ENCODE results near the gene SLIT3.

DNA sequence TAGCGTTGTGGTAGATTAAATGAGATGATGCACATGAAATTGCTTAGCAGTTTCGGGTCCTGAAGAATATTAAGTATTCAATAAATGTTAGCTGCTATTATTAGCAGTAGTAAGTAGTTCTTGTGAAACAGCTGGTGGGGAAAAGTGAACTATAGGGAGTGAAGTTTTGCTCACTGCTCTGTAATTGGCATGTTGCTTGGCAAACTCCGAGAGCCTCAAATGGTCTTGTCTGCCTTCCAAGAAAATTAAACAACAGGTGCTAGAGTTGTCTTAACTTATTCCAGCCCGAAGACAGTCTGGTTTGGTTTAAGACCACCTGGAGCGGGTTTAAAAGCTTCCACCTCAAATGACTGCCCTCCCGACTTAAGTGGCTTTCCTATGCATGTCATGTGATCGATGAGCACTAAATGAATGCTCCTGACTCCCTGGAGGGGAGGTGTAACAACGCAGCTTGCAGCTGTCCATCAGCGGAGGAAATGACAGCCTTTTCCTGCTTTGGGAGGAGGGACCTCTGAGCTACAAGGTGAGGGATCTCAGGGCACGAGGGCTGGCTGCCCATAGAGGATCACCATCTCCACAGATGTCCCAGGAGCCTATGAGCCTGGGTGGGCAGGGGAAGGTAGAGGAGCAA lies 518.9 kb downstream of the SLIT3 start:
- no peak for TF ChIP-seq POLR2A (IDR thresholded peaks at IDR 0.05)
- TF ChIP-seq, protein P1, sequence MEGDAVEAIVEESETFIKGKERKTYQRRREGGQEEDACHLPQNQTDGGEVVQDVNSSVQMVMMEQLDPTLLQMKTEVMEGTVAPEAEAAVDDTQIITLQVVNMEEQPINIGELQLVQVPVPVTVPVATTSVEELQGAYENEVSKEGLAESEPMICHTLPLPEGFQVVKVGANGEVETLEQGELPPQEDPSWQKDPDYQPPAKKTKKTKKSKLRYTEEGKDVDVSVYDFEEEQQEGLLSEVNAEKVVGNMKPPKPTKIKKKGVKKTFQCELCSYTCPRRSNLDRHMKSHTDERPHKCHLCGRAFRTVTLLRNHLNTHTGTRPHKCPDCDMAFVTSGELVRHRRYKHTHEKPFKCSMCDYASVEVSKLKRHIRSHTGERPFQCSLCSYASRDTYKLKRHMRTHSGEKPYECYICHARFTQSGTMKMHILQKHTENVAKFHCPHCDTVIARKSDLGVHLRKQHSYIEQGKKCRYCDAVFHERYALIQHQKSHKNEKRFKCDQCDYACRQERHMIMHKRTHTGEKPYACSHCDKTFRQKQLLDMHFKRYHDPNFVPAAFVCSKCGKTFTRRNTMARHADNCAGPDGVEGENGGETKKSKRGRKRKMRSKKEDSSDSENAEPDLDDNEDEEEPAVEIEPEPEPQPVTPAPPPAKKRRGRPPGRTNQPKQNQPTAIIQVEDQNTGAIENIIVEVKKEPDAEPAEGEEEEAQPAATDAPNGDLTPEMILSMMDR (IDR thresholded peaks at IDR 0.05), result no peak
